Astrocyte of the cerebellum (primary cell): ENCODE measurements around the gene TMSB4X.

Experiments used
- DNase-seq: peaks from one replicate; pipeline ENCODE4 v3.0.0-alpha.2; 2011; ENCODE audit warnings: low read depth
- H3K4me3 ChIP-seq: 2 replicates; pipeline ENCODE4 v1.5.1; 2011; ENCODE audit warnings: mild to moderate bottlenecking, low read depth, low read length, moderate library complexity
- CTCF ChIP-seq: IDR thresholded peaks from 2 replicates; pipeline ENCODE4 v1.5.1; 2012; ENCODE audit warnings: low read length, low read depth, moderate library complexity, mild to moderate bottlenecking; ENCODE audit errors: missing control alignments
- in situ Hi-C: cut with HindIII; loops from 2 replicates; pipeline ENCODE4 v1.10.0; 2017; ENCODE audit warnings: low sequenced_read_pairs

The TMSB4X gene

GRCh38 chrX:13007519-13008188 is 32.7 kb downstream of the TMSB4X start:
- peak; percentile 57 for DNase-seq
- no peak for TF ChIP-seq CTCF
- in situ Hi-C loops, result no loop called here
- H3K4me3 ChIP-seq, result no peak overlapping the region

GRCh38 chrX:13008189-13008533 is 33.3 kb downstream of the TMSB4X start:
- no peak for TF ChIP-seq CTCF
- in situ Hi-C loops, result no loop called here
- H3K4me3 ChIP-seq, result no peak overlapping the region
- DNase-seq, result no peak

DNA sequence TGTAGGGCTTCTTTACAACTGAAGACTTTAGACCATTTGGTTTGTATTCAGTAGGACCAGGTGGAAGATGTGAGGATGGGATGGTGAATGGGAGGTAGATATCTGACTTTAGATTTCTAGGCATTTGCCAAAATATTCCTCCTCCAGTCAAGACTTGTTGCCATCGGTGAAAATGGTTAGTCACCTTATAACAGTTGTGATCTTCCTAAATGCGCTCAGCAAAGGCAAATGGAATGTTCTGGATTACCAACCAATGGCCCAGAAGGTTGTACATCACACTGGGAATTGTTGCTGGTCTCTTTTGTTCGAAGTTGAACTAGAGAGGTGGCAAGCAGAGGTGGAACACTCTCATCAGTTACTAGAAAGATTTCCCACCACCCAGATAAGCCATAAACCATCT is 33.9 kb downstream of the TMSB4X start:
- no peak for TF ChIP-seq CTCF
- H3K4me3 ChIP-seq, result no peak overlapping the region
- in situ Hi-C loops, result no loop called here
- DNase-seq, result no peak

GRCh38 chrX:13009273-13009672 is 34.4 kb downstream of the TMSB4X start:
- H3K4me3 ChIP-seq, result no peak overlapping the region
- TF ChIP-seq CTCF, result no peak
- in situ Hi-C loops, result no loop called here
- DNase-seq, result no peak

DNA sequence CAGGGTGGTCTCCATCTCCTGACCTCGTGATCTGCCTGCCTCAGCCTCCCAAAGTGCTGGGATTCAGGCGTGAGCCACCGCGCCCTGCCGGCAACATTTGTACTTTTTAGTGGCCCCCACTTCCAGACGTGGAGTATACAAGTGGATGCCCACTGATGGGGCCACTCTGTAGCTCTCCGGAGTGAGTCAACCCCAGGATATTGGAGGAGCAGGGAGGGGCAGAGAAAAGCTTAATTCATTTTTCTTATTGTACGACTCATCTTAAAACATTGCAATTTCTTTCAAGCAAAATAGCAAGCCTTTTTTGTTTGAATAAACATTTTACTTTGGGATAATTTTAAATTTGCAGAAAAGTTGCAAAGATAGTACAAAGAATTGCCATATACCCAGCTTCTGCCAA is 34.9 kb downstream of the TMSB4X start:
- no peak for TF ChIP-seq CTCF
- in situ Hi-C loops, result no loop called here
- no peak overlapping the region for H3K4me3 ChIP-seq
- no peak for DNase-seq

DNA sequence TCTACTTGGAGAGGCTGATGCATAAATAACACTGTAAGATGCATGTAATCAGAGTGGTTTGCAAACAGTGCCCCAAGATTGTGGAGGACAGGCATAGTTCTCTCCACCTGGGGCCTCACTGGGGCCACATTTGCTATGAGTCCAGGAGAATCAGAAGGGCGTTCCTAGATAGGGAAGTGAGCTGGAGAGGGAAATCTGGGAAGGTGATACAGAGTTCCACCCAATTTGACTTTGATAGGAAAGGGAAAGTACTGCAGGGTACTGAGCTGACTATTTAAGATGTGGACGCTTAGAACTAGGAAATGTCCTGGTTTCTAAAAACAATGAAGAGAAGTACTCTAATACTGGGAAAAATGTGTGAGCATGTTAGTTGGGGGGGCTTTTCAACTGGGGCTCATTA is 35.6 kb downstream of the TMSB4X start:
- in situ Hi-C loops, result no loop called here
- no peak for TF ChIP-seq CTCF
- H3K4me3 ChIP-seq, result no peak overlapping the region
- DNase-seq, result no peak
